ENCODE data around the gene PJA2. TPM values are rescaled to one million over a fixed set of nuclear protein-coding genes. Genes with fewer than 3 reads are reported as not detected.

PJA2 gene
- total RNA-seq, 1 experiment from 2014 or later = 14.3 TPM

DNA sequence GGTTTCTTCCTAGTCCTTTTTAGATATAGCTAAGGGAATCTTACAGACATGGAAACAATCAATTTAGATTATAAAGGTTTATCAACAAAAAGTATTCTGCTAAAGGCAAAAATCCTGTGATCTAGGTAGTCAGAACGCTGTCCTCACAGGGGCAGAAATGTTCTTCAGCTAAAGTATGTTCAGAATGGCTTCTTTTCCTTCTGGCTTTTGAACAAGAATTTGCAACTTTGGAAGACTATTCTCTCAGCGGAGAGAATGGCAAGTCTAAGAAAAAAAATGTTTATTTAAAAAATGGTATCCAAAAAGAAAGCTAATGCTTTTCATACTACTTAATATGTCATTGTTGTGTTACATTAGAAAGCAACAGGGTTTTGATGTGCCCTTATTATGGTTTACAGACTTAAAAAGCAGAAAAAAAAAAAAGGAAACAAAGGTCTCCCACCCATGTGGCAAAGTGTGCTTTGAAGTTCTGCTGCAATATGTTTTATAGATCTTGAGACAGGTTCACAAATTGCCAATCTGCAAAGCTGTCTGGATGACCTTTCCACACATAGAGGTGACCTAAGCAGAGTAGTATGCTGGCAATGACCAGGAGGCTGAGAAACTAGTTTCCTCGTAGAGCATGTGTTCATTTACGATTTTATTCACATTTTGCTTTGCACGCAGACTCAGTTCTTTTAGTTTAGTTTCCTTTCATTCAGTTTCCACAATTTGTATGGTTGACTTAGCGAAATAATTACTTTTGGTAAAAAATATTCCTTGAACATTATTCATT is 45.1 kb upstream of the PJA2 start:
- H3K27me3 ChIP-seq (ENCODE audit: low read length) = no peaks in the 10 kb centered on the region
- ChIA-PET POLR2A (ENCODE audit: unreplicated experiment) (no interaction called here), CTCF (interaction anchor here (0.9 kb wide), 1 partner anchor 71 kb away, joined by 6 read pairs; no protein-coding TSS in a partner anchor)
- H3K9me2 ChIP-seq (replicated peaks; ENCODE audit: low read length) = no peaks in the 10 kb centered on the region
- H3K4me1 ChIP-seq (ENCODE audit: insufficient read depth, low read length) = peaks cover 9% of the 10 kb centered on the region
- intact Hi-C loops (cut with micrococcal nuclease) = loop anchor here (10.0 kb wide), 2 partner anchors 550 to 930 kb away; no protein-coding TSS in a partner anchor
- no TSS peak for BruUV-seq (replicated peaks)
- peak overlapping the region; percentile 6; the same call in 1 of the 2 replicates for H3K4me2 ChIP-seq (ENCODE audit: low read length)
- no peaks in the 10 kb centered on the region for H3K79me2 ChIP-seq (ENCODE audit: low read length)
- DNase-seq (no peak), ATAC-seq (no peak)
- no peaks in the 10 kb centered on the region for H3F3A ChIP-seq (ENCODE audit: low read length, unreplicated experiment)
- H3K27ac ChIP-seq (ENCODE audit: low read length) = peak overlapping the region; percentile 36
- no peaks in the 10 kb centered on the region for H3K36me3 ChIP-seq (ENCODE audit: low read depth, low read length)
- no peak overlapping the region for H2AFZ ChIP-seq (ENCODE audit: low read length)
- no peaks in the 10 kb centered on the region for H3K9me3 ChIP-seq (ENCODE audit: low read length)
- H3K9ac ChIP-seq (ENCODE audit: low read length) = no peak overlapping the region
- no peaks in the 10 kb centered on the region for H4K20me1 ChIP-seq (ENCODE audit: low read length)
- no peak for TF ChIP-seq EZH2phosphoT487 (IDR thresholded peaks at IDR 0.05; ENCODE audit: borderline replicate concordance, low read length)
- TF ChIP-seq CTCF (conservative IDR thresholded peaks at IDR 0.05; ENCODE audit: low read depth, low read length) = no peak
- TF ChIP-seq EZH2 (IDR thresholded peaks at IDR 0.05; ENCODE audit: low read length, unreplicated experiment) = no peak
- H3K4me3 ChIP-seq (ENCODE audit: low read length) = no peak overlapping the region

GRCh38 chr5:109453251-109453650 is 43.5 kb upstream of the PJA2 start:
- no peaks in the 10 kb centered on the region for H3K36me3 ChIP-seq (ENCODE audit: low read depth, low read length)
- DNase-seq = no peak
- H3K9me3 ChIP-seq (ENCODE audit: low read length) = no peaks in the 10 kb centered on the region
- no peaks in the 10 kb centered on the region for H3K27me3 ChIP-seq (ENCODE audit: low read length)
- peaks cover 9% of the 10 kb centered on the region for H3K4me1 ChIP-seq (ENCODE audit: insufficient read depth, low read length)
- ATAC-seq = no peak
- no peaks in the 10 kb centered on the region for H3K79me2 ChIP-seq (ENCODE audit: low read length)
- intact Hi-C loops (cut with micrococcal nuclease) = loop anchor here (10.0 kb wide), 2 partner anchors 548 to 928 kb away; no protein-coding TSS in a partner anchor
- ChIA-PET CTCF (no interaction called here), POLR2A (ENCODE audit: unreplicated experiment) (no interaction called here)
- H4K20me1 ChIP-seq (ENCODE audit: low read length) = no peaks in the 10 kb centered on the region
- no peak overlapping the region for H3K4me2 ChIP-seq (ENCODE audit: low read length)
- BruUV-seq (replicated peaks) = no TSS peak
- no peak overlapping the region for H3K27ac ChIP-seq (ENCODE audit: low read length)
- H2AFZ ChIP-seq (ENCODE audit: low read length) = no peak overlapping the region
- no peak overlapping the region for H3K4me3 ChIP-seq (ENCODE audit: low read length)
- H3K9me2 ChIP-seq (replicated peaks; ENCODE audit: low read length) = no peaks in the 10 kb centered on the region
- H3F3A ChIP-seq (ENCODE audit: low read length, unreplicated experiment) = no peaks in the 10 kb centered on the region
- no peak overlapping the region for H3K9ac ChIP-seq (ENCODE audit: low read length)
- TF ChIP-seq CTCF (conservative IDR thresholded peaks at IDR 0.05; ENCODE audit: low read depth, low read length) = no peak
- TF ChIP-seq EZH2 (IDR thresholded peaks at IDR 0.05; ENCODE audit: low read length, unreplicated experiment) = no peak
- no peak for TF ChIP-seq EZH2phosphoT487 (IDR thresholded peaks at IDR 0.05; ENCODE audit: borderline replicate concordance, low read length)

GRCh38 chr5:109452661-109453060 is 42.9 kb upstream of the PJA2 start:
- no peaks in the 10 kb centered on the region for H3K9me2 ChIP-seq (replicated peaks; ENCODE audit: low read length)
- H3F3A ChIP-seq (ENCODE audit: low read length, unreplicated experiment) = no peaks in the 10 kb centered on the region
- no peak overlapping the region for H3K9ac ChIP-seq (ENCODE audit: low read length)
- no peak overlapping the region for H3K27ac ChIP-seq (ENCODE audit: low read length)
- peaks cover 9% of the 10 kb centered on the region for H3K4me1 ChIP-seq (ENCODE audit: insufficient read depth, low read length)
- no peak overlapping the region for H2AFZ ChIP-seq (ENCODE audit: low read length)
- TF ChIP-seq EZH2phosphoT487 (IDR thresholded peaks at IDR 0.05; ENCODE audit: borderline replicate concordance, low read length) = no peak
- TF ChIP-seq CTCF (conservative IDR thresholded peaks at IDR 0.05; ENCODE audit: low read depth, low read length) = no peak
- no peak for TF ChIP-seq EZH2 (IDR thresholded peaks at IDR 0.05; ENCODE audit: low read length, unreplicated experiment)
- DNase-seq = no peak
- H3K36me3 ChIP-seq (ENCODE audit: low read depth, low read length) = no peaks in the 10 kb centered on the region
- no peak overlapping the region for H3K4me3 ChIP-seq (ENCODE audit: low read length)
- no peaks in the 10 kb centered on the region for H3K9me3 ChIP-seq (ENCODE audit: low read length)
- no peaks in the 10 kb centered on the region for H4K20me1 ChIP-seq (ENCODE audit: low read length)
- H3K4me2 ChIP-seq (ENCODE audit: low read length) = no peak overlapping the region
- intact Hi-C loops (cut with micrococcal nuclease) = loop anchor here (10.0 kb wide), 2 partner anchors 548 to 928 kb away; no protein-coding TSS in a partner anchor
- H3K27me3 ChIP-seq (ENCODE audit: low read length) = no peaks in the 10 kb centered on the region
- BruUV-seq (replicated peaks) = no TSS peak
- no peak for ATAC-seq
- ChIA-PET POLR2A (ENCODE audit: unreplicated experiment) (no interaction called here), CTCF (no interaction called here)
- no peaks in the 10 kb centered on the region for H3K79me2 ChIP-seq (ENCODE audit: low read length)

All from PC-3 (cell line).